ENCODE measurements around the gene PSORS1C1. TPM values are rescaled to one million over a fixed set of nuclear protein-coding genes. Genes with fewer than 3 reads are reported as not detected.
"Not testable (repeated sequence)": the region's sequence is repeated elsewhere in the genome, so short reads cannot be mapped to it uniquely, and the experiment has no call there.

The PSORS1C1 gene
- total RNA-seq, 1 donor from 2014 or later = 2.8 TPM

GRCh38 chr6:31165986-31166385 is 51.4 kb downstream of the PSORS1C1 start:
- DNase-seq (ENCODE audit: low read depth) = no peak
- TF ChIP-seq CTCF (conservative IDR thresholded peaks at IDR 0.05; ENCODE audit: low read depth, low read length) = no peak
- H3K4me3 ChIP-seq (ENCODE audit: low read depth, low read length) = no peak overlapping the region

GRCh38 chr6:31168606-31169005 is 54.0 kb downstream of the PSORS1C1 start:
- no peak for DNase-seq (ENCODE audit: low read depth)
- H3K4me3 ChIP-seq (ENCODE audit: low read depth, low read length) = no peak overlapping the region
- no peak for TF ChIP-seq CTCF (conservative IDR thresholded peaks at IDR 0.05; ENCODE audit: low read depth, low read length)

- no peak overlapping the region for H3K4me3 ChIP-seq (ENCODE audit: low read depth, low read length)
- TF ChIP-seq CTCF (conservative IDR thresholded peaks at IDR 0.05; ENCODE audit: low read depth, low read length) = no peak
- no peak for DNase-seq (ENCODE audit: low read depth)
Measured at GRCh38 chr6:31169123-31169857, 54.7 kb downstream of the PSORS1C1 start.

GRCh38 chr6:31169858-31170599 is 55.4 kb downstream of the PSORS1C1 start:
- not testable (repeated sequence) for DNase-seq (ENCODE audit: low read depth); H3K4me3 ChIP-seq (ENCODE audit: low read depth, low read length)

- DNase-seq (ENCODE audit: low read depth) = no peak
- no peak for TF ChIP-seq CTCF (conservative IDR thresholded peaks at IDR 0.05; ENCODE audit: low read depth, low read length)
- no peak within 1 kb of the TSS for H3K4me3 ChIP-seq (ENCODE audit: low read depth, low read length)
Measured at GRCh38 chr6:31170600-31170881, 55.9 kb downstream of the PSORS1C1 start, which contains the start of gene POU5F1. POU5F1 (minus strand) TSS chr6:31170682; CDS start chr6:31170620, 62 bp downstream.

- DNase-seq (ENCODE audit: low read depth) = no peak
- no peak overlapping the region for H3K4me3 ChIP-seq (ENCODE audit: low read depth, low read length)
- no peak for TF ChIP-seq CTCF (conservative IDR thresholded peaks at IDR 0.05; ENCODE audit: low read depth, low read length)
Measured at GRCh38 chr6:31170987-31171671, 56.5 kb downstream of the PSORS1C1 start.
